GM12872 (cell line): ENCODE data around the gene DIAPH3.

ENCODE experiments used
- TF ChIP-seq, protein P1 (sequence below): IDR thresholded peaks from 3 replicates; pipeline ENCODE4 v1.5.1; 2011; ENCODE audit warnings: low read depth, mild to moderate bottlenecking, low read length, moderate library complexity; ENCODE audit not compliant: insufficient read depth

DIAPH3 gene

DNA sequence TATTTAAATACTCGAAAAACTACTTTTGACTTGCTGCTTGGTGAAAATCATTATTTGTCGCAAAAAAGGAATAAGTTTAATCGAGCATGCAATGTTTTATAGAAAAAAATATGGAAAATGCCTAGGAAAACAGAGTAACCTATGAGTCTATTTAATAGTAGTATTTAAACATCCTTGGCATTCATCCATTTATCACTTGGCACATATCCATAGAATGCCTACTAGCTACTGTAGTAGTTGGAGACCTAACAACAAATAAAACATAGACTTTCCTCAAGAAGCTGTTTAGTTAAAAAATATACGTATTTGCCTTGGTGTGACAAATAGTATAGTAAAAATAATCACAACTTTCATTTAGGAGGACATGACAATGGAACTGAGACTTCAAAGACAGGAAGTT, 302.1 kb downstream of the DIAPH3 start:
- TF ChIP-seq, protein P1, sequence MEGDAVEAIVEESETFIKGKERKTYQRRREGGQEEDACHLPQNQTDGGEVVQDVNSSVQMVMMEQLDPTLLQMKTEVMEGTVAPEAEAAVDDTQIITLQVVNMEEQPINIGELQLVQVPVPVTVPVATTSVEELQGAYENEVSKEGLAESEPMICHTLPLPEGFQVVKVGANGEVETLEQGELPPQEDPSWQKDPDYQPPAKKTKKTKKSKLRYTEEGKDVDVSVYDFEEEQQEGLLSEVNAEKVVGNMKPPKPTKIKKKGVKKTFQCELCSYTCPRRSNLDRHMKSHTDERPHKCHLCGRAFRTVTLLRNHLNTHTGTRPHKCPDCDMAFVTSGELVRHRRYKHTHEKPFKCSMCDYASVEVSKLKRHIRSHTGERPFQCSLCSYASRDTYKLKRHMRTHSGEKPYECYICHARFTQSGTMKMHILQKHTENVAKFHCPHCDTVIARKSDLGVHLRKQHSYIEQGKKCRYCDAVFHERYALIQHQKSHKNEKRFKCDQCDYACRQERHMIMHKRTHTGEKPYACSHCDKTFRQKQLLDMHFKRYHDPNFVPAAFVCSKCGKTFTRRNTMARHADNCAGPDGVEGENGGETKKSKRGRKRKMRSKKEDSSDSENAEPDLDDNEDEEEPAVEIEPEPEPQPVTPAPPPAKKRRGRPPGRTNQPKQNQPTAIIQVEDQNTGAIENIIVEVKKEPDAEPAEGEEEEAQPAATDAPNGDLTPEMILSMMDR: no peak

DNA sequence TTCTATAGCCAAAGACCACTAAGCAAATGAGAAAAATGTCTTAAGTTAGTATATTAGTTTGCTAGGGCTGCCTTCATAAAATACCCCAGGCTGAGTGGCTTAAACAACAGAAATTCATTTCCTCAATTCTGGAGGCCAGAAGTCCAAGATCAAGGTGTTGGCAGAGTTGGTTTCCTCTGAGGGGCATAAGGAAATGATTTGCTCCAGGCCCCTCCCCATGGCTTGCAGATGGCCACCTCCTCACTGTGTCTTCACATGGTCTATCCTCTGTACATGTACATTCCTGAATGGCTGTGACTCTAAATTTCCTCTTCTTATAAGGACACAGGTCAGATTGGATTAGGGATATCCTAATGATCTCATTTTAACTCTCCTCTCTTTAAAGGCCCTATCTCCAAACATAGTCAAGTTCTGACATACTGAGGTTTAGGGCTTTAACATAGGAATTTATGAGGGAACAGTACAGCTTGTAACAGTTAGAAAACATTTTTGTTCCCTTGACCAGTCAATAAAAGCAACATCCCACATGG, 307.4 kb downstream of the DIAPH3 start:
- TF ChIP-seq, protein P1: no peak

DNA sequence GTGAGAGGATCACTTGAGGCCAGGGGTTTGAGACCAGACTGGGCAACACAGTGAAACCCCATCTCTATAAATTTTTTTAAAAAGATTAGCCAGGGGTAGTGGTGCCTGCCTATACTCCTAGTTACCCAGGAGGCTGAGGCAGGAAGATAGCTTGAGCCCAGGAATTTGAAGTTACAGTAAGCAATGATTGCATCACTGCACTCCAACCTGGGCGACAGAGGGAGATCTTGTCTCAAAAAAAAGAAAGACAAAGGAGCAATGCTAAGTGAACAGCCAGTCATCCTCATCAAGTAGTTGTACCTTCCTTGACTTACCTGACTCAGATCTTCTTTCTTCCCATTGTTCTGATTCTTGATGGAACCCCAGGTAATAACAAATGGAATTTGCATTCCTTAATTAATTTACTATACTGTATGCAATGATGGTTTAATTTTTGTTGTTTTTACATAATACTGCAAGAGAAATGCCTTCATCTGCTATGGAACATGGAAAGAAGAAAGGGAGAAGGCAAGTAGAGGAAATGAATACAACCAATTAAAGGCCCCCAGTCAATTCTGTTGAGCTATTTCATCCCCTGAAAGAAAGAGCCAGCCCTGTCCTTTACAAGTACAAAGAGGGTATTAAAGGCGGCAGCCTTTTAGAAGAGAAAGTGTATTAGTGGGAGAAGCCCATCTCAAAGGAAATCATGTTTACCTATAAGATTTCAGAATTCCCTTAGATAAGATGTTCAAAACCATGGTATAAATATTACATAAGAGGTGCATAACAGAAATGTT, 316.7 kb downstream of the DIAPH3 start:
- TF ChIP-seq, protein P1: no peak

DNA sequence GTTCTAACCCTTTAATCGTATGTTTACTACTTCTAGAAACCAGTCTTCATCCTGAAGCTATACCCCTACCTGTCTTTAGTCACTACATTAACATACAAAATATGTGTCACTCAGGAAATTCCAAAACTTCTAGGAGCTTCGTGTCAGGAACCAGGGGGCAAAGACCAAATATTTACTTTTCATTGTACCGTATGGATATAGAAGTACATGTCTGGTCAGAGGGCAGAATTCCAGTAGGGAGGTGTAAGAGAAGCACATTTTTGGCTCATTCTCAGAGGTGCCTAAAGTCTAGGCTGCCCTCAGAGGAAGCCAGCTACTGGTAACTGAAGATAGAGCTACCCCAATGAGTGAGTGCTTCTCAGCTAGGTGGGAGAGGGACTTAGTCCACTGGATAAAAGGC, 320.7 kb downstream of the DIAPH3 start:
- TF ChIP-seq, protein P1: no peak

DNA sequence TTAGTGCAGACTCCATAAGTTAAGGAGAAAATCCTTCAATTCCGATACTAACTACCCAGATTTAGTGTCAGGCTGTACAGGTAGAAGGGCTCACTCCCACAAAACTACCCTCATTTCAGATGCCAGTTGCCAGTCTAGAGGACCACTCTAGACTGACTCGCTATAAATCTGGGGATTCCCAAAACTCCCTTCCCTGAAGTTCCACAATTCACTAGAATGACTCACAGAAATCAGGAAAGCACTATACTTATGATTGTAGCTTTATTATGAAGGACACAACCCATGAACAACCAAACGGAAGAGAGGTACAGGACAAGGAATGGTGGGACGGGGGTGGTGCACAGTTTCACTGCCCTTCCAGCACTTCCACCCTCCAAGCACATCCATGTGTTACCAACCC, 321.2 kb downstream of the DIAPH3 start:
- TF ChIP-seq, protein P1: no peak

DNA sequence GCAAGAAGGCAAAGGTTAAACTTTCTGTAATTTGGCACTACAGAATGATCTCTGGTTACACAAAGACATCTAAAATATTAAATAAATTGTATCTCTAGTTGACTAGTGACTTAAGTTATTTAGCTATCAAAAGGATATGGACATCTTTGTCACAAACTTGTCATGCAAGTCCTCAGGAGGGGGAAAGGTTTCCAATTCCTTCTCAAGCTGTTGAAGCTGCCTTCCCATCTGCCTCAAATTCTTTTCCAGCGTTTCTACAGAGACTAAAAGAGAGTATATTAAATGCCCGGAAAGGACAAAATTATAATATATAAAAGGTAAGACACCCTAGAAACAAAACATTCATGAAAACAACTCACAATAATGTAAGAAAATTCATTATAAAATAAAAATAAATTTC, 324.5 kb downstream of the DIAPH3 start:
- TF ChIP-seq, protein P1: no peak

DNA sequence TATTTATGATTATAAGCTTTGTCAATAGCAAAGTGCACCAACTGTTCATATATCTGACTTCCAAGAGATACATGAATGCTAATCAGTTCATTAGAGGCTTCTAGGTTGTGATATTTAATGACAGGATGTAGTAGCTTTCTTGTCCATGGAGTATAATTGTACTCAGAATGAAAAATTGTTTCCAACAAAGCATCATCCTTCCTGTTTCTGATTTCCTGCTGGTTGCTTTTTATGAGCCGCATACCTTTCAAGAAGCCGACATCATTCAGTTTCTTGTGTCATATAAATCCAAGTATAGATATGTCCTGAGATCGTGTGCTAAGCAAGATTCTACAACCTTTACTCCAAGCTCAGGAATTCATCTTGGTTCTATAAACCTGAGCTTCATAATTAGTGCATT, 326.6 kb downstream of the DIAPH3 start:
- TF ChIP-seq, protein P1: no peak
